HG03558 (cell line): ENCODE data around the gene C5orf63.
"Not testable (repeated sequence)": the region's sequence is repeated elsewhere in the genome, so short reads cannot be mapped to it uniquely, and the experiment has no call there.

Source experiments
- ATAC-seq: cut with Tn5 transposase; IDR thresholded peaks from one replicate; pipeline ENCODE4 v1.9.1; 2021; ENCODE audit warnings: moderate number of reproducible peaks; ENCODE audit not compliant: unreplicated experiment; ENCODE audit errors: extremely low read depth

Gene C5orf63

DNA sequence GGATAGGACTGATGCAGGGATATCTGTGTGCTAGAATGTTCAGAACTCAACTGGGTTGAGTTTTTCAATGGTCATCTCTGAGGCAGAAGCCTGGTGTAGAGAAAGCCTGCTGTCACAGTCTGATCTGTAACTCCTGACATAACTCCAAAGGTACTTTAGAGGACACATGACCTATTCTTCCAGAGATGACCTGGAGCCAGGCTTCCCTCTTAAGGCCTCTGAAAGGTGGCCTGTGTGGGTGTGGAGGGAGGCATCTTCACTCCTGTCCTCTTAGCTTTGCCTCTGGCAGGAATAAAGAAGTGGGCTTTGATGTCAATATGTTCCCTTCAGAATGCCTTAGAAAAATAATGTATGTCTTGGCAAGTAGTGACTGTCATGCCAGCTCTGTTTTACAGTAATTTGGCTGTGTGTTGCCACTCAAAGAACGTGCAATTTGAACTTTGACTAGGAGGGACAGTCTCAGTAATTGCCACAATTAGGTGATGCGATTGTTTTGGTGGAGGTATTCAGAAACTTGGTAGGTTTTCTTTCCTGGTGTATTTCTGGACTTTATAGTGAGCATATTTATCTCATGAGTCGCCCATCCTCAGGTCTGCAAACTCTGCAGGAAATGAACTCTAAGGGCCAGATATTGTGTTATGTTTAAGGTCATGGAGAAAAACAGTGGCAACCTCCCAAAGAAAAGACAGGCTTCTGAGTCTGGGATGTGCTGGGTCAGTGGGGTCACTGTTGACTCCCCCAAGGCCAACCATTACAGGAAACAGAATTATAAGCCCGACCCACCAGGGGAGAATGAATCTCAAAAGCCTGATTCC lies 3.2 kb upstream of the C5orf63 start:
- ATAC-seq, result no peak

DNA sequence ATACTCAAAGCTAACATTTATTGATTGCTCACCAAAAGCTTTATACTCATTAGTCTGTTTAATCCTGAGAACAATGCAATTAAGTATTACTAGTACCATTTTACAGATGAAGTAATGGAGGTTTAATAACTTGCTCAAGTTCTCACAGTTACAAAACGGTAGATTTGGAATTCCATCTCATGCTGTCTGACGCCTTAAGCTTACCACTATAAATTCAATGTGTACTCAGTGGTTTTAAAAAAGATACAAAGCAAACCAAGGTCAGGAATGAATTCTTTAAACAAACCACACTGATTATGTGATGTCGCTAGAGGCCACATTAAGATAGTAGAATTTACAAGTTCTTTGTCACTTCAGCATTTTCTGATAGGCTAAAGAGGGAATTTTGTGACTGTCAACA lies 1.2 kb upstream of the C5orf63 start:
- ATAC-seq, result no peak

DNA sequence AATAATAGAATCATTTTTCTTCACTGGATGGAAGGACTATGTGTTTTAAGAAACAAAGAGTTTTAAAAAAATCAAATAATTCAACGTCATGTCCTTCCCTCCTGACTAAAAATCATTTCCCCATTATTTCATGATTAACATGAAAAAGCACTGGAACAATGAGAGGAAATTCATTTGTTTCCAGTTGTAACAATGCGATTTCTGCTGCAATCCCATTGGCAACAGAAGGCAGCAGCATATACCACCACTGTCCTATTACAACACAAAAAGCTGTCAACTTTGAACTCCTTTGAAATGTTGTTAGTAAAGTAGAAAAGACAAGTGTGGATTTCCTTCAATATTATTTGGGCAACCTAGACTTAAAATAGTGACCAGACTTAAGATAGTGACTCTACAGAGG lies 3.1 kb downstream of the C5orf63 start:
- no peak for ATAC-seq

DNA sequence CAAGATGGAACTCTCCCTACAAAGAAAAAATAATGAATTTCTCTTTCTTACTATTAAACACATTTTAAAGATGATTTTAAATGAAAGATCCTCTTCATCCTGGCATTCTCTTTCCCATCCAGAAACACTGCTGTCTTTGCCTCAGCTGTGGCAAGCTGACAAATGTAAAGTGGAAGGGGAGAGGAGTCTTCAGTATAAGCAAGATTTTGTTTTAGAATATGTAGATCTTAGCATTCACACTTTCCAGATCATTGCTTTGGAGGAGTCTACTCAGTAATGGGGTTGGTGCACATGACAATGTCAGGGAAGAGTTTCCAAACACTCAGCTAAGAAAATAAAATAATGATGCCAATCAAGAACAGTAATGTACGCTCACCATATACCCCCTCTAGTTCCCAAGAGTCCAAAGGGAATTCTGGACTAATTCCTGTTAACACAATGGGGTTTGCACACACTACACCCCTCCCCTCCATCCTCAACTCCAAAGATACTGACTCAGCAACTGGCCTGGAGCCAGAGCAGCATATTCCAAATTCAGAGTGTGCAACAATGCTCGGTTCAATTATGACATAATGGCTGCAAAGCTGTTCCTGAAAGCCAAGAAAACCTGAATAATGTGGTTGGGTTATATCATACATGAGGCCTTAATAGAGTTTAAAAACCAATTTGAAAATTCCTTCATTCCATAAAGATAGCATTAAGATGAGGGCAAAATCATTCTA lies 4.6 kb downstream of the C5orf63 start:
- no peak for ATAC-seq

DNA sequence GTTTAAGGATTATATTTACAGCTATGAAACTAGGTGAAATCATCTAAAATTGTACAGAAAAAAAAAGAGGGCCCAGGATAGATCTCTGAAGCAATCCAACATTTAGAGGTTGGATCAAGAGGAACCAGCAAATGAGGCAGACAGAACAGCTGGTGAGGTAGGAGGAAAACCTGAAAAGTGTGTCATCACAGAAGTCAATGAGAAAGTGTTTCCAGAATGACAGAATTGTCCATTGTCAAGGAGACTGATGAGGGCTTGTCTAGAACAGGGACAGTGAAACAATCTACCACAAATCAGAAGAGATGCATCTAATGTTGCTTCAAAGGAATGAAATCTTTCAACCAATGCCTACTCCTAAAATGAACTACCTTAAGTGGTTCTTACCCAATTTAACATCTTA lies 6.6 kb downstream of the C5orf63 start:
- no peak for ATAC-seq

DNA sequence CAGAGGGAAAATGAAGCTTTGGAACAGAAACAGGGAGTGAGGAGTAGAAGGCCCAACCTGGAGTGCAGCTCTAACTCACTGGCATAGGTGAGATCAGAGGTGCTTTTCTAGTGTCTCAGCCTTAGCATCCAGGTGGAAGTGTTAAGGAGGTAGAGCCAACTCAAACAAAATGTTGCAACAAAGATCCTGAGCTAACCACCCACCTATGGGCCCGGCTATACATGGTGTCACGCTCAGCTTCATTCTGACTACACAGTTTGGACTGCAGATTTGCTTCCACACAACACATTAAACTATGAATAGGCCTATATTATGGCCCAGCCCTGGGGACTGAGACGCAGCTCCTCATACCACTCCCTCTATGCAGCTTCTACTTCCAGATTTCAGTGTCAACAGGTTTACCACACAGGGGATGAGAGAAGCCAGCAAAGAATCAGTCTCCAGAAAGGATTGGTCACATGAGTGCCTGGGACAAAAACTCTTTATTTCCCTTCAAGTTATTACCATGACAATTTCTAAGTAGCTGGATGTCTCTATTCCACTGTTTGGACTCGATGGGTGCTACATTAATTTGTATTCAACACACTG lies 9.0 kb downstream of the C5orf63 start:
- no peak for ATAC-seq

DNA sequence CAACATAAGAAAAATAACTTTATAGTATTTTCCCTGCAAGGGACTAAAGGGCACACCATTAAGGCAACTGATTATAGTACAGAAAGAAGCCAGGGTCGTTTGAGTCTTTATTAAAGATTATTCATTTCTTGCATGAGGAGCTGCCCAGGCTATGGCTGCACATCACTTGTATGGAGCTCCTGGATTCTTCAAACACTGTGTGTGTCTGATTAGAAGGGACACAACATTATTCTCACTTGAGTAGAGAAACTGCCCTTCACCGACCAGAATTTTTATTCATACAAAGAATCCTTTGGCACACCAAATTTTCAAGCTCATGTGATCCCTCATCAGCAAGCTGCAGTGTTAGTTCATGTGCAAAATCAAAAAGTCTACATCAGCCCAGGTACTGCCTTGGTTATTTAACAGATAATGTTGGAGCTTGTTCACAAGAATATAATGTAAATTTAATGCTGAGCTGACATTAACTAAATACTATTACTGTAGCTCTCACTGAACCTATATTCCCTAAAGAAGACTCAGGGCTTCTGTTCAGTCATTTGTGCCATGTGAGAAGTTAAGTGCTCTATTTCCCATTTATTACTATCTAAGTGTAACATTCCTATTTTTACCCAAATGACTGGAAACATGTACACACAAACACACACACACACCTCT lies 9.9 kb downstream of the C5orf63 start:
- ATAC-seq, result no peak

DNA sequence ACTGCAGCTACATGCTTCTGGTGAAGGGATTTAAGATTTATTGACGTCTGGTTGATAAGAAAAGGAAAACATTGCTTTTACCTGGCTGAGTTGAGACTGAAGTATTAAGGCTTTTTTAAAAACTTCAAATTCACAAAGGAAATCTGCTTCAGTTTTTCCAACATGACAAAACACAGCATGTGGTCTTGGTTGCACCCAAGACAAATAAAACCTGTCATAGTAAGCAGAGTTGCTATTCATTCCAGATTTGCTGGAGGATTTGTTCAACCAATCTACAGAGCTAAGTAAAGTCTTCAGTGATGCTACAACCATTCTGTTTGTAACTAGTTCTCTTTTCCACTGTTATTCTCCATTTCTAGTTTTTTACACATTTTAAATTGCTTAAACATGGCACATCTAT lies 11.3 kb downstream of the C5orf63 start:
- ATAC-seq, result no peak

DNA sequence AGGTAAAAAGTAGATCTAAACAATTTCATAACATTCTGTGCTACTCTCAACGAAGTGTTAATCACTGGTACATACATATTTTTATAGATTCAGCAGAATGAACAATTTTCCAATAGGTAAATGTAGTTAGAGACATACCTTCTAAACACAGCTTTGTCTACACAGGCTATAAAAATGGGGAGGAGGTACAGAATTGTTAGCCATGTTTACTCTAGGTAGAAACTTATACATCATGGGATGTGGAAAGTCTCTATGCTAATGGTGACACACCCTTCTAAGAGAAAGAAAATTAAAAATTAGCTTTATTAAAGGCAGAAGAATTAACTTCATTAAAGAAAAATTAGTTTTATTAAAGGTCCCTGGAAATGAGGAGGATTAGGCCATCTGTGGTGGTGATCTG lies 11.8 kb downstream of the C5orf63 start:
- no peak for ATAC-seq

DNA sequence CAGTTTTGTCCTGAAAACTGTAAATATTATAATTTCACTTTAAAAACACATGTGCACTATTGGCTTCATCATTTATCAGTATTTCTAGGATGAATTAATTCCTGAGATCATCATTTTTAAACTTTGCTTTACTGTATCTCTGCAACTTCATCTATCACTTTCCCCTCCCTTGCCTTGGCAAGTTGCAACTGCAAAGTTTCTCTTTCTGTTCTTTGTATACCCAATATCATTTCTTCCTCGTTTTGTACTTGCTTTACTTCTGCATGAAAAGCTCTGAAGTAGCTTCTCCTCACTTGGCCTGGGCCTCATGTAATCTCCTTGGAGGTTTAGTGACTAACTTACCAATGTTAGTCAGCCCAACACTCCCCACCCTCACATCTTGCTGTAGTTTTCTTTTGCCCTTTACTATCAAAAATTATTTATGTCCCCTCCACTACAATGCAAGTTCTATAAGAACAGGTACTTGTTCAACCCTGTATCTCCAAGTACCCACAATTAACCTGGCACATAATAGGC lies 12.8 kb downstream of the C5orf63 start:
- ATAC-seq, result no peak

DNA sequence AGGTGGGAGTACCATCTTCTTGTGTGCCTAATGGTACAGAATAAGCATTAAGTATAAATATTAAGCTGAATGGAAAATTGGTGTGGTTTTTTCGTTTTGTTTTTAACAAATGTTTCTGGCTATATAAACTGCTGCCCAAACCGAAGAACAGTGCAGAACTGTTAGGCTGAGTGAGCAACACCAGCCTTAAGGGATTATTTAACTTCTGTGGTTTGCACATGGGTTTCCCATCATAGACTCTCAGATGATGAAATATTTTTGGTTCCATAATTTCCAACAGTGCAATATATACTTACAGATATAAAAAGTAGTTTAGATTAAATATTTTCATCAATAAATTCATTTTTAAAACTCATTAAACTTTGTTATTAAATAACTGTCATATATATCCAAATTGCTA lies 16.4 kb downstream of the C5orf63 start:
- no peak for ATAC-seq

DNA sequence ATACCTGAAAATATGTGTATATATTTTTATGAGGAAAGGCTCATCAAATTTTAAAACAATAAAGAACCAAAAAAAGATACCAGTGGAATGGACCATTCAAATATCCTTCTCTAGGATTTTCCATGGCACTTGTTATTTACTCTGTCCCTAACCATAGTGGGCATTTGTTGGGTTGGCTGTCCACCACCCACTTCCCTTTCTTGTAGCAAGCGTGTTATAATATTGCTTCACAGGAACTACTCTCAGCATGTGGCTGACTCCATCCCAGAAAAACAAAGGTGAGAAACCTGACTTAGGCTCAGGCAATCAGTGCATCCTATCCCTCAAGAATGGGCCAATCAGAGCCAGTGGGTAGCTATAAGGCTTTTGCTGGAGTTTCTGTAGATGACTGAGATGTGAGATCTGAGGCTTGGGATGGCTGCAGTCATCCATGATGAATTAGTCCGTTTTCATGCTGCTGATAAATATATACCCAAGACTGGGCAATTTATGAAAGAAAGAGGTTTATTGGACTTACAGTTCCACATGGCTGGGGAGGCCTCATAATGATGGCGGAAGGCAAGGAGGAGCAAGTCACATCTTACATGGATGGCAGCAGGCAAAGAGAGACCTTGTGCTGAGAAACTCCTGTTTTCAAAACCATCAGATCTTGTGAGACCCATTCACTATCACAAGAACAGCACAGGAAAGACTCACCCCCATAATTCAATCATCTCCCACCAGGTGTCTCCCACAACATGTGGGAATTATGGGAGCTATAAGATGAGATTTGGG lies 17.2 kb downstream of the C5orf63 start:
- ATAC-seq, result no peak

DNA sequence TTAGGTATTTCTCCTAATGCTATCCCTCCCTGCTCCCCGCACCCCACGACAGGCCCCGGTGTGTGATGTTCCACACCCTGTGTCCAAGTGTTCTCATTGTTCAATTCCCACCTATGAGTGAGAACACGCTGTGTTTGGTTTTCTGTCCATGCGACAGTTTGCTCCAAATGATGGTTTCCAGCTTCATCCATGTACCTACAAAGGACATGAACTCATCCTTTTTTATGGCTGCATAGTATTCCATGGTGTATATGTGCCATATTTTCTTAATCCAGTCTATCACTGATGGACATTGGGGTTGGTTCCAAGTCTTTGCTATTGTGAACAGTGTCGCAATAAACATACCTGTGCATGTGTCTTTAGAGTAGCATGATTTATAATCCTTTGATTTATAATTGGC lies 19.8 kb downstream of the C5orf63 start:
- not testable (repeated sequence) for ATAC-seq

DNA sequence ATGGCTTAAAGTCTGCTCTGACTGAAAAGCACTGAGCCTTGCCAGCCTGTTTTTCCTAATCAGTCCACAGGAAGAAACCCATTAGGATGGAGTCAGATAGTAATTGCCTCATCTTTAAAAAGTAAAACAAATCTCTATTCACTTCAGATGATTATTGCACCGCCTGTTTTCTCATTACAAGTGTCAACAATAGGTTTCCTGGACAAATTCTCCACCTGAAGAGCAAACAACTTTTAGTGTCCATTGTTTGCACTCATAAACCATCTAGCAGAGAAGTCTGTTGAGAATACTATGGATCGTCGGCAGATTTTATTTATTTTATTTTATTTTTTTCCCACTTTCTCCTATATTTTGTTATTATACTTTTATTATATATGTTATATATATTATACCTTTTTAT lies 20.3 kb downstream of the C5orf63 start:
- ATAC-seq, result no peak

DNA sequence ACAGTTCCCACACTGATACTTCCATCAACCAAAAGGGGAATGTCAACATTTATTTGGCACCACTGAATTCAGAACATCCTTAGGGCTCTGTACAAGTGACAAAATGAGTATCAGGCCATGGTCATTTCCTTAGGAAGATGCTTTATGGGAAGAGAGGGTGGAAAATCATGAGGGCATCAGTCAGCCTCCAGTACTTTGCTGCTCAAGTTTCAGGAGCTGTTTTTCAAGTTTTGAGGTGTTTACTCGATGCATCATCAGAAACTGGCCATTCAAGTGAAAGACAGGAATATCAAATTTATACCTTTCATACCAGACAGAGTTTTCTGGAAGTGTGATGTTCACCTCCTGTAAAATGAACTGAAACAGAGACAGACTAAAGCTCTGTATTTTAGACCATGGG lies 21.7 kb downstream of the C5orf63 start:
- no peak for ATAC-seq

DNA sequence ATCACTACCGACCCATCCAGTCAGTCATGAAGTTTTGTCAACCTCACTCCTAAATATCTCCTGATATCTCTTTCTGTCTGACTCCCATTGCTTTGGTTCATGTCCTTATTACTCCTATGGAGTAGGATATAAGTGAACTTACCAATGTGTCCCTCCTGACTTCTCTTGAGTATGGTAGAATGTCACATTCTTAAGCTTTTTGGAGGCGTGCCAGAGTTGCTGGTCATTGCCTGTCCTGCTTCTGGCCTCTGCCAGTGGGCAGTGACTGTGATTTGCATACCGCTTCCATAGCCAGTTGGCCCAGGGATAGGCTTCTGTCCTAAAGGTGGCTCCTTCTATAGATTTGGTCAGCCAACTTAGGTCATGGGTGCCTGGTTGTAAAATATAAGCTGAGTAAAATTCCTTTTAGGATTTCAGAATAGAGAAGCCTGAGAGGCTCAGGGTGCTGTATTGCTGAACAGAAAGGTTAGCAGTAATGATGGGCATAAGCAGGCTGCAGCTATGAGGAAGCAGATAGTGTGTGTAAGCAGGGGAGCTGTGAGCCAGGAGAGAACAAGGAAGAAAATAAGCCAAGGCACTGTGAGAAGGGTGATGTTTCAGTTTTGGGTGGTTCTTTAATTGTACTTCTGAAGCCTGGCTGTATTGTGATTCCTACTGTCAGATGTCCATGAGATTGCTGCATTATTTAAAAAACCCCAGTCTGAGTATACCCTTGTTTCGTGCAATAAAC lies 26.8 kb downstream of the C5orf63 start:
- ATAC-seq, result no peak

DNA sequence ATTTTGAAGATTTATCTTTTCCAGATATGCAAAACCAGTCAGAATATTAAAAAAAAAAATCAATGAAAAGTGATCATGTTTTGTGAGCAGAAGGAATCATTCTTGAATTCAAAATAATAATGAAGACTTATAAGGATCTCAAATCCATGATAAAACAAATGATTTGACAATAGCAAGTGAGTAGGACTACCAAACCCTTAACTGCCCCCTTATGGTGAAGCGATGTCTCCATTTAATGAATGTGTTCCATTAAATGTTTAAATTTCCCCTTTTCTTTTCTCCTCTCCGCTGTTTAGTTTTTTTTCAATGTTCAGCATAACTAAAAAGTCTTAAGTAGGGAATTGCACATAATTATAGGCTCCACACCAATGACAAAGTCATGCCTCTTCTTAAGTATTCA lies 30.7 kb downstream of the C5orf63 start:
- ATAC-seq, result no peak

DNA sequence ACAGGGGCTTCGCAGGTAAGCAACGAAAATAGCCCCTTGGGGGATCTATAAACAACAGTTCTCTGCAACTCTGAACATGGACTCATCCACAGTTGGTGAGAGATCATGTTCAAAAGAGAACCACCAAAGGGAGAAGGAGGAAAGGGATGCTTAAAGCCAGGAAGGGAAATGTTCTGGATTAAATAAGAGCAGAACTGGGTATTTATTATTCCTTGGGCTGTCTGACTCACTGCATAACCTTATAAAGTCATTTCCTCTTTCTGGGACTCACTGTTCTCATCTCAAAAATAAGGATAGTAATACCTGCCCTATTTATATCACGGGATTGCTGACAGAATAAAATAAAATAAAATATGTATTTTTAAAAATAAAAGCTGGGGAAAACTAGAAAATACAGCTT lies 31.7 kb downstream of the C5orf63 start:
- ATAC-seq, result no peak

DNA sequence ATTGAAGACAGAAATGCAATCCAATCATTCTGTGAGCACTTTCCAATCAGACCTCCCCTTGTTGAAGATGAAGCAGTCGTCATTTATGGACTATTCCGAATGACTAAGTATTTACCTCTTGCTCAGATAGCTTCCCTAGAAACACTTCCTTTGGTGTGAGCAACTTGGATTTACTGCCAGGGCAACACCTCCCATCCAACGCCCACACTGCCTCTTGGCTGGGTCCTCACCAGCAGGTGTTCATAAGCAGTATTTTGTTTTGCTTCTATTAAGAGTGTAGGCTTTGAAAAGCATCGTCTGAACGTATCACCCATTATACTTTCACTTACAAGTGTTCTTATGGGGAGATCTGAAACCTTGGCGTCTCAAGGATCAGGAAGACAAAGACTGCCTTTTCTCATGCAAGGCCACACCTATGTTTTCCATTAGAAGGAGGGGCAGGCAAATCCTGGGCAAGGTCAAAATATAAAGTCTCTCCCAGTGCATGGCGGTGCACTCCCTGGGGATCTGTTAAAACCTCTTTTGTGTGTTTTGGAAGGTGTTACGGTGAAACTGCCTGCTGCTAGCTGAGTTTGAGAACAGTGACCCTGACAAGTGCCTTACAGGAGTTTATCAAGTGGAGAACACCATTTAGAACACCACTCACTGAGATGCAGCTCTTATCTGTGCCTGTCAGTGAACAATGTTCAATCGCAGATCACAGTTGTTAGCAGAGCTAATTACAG lies 32.3 kb downstream of the C5orf63 start:
- no peak for ATAC-seq
